GM12875 (cell line): ENCODE data around the gene WNT3A.

Experiments
- H3K4me3 ChIP-seq: one replicate; pipeline ENCODE4 v1.5.1; 2011; ENCODE audit warnings: low read depth, low read length, control low read depth
- CTCF ChIP-seq: IDR thresholded peaks from 2 replicates; pipeline ENCODE4 v1.5.1; 2011; ENCODE audit warnings: low read depth, mild to moderate bottlenecking, control low read depth, inconsistent platforms, low read length, moderate library complexity, borderline replicate concordance; ENCODE audit not compliant: insufficient read depth

WNT3A gene

GRCh38 chr1:228043281-228043848, 36.6 kb downstream of the WNT3A start:
- no peak overlapping the region for H3K4me3 ChIP-seq
- no peak for TF ChIP-seq CTCF

DNA sequence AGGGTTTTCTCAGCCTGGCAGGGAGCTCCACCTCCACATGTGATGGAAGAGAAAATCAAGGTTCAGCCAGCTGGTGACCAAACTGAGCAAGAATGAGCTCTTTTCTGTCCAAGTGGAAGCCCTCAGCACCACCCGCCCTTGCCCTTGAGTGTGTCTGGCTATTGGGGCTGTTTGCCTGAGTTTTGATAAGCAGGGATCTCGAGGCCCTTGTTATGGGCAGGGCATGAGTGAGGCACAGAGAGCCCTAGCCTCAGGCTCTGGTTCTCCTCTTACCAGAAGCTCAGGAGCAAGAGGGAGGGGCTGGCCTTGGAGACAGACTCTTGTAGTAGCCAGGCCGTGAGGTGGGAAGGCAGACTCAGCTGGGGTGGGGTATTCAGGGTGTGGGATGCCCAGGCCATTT, 38.2 kb downstream of the WNT3A start:
- no peak overlapping the region for H3K4me3 ChIP-seq
- TF ChIP-seq CTCF, result no peak

DNA sequence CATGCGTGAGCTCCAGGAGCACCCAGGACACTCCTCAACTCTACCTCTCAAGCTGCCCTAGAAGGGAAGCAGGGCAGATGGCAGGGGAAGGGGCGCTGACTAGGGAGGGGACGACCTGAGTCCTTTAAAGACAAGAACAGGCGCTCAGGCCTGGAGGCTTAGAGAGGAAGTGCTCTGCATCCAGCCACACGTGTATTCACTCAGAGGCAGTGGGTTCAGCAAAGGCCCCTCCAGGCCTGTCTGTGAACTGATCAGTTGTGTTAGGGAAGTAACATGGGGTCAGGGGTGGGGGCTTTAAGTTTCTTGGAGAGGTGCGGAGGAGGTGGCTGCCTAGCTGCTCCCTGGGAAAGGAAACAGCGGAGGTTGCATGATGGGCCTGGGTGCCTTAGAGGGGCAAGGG, 38.6 kb downstream of the WNT3A start:
- no peak for TF ChIP-seq CTCF

GRCh38 chr1:228045871-228046270, 39.1 kb downstream of the WNT3A start:
- TF ChIP-seq CTCF, result no peak
- no peak overlapping the region for H3K4me3 ChIP-seq

More for the DNA sequence above, 38.6 kb downstream of the WNT3A start:
- H3K4me3 ChIP-seq, result no peak overlapping the region

- TF ChIP-seq CTCF, result no peak
- H3K4me3 ChIP-seq, result no peak overlapping the region
Measured at GRCh38 chr1:228046421-228047182, 39.8 kb downstream of the WNT3A start.

DNA sequence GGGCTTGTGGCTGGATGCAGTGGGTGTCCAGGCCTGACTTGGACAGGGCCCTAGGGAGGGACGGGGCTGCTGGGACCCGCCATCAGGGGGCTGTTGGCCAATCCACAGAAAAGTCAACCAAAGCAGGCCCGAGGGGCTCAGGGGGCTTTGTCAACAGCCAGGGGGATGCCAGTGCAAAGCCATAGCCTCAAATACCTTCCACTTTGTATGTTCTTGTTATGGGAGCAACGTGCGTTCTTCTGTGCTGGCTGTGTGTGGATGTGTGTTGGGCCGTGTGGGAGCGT, 40.3 kb downstream of the WNT3A start:
- TF ChIP-seq CTCF, result no peak
- no peak overlapping the region for H3K4me3 ChIP-seq

GRCh38 chr1:228048120-228048519, 41.3 kb downstream of the WNT3A start:
- TF ChIP-seq CTCF, result no peak
- no peak overlapping the region for H3K4me3 ChIP-seq
